Loucy (cell line): ENCODE results near the gene GPC1.

Experiments
- H2AFZ ChIP-seq: fragments of 200-600 bp; sonication (generic); 2 replicates; pipeline ENCODE4 v1.6.0; 2016; ENCODE audit warnings: antibody characterized with exemption, mild to moderate bottlenecking, low read length, moderate library complexity
- H3F3A ChIP-seq: fragments of 200-600 bp; 2 replicates; pipeline ENCODE4 v1.6.0; 2016; ENCODE audit warnings: antibody characterized with exemption, low read depth, mild to moderate bottlenecking
- H3K27me3 ChIP-seq: fragments of 200-600 bp; sonication (generic); 2 replicates; pipeline ENCODE4 v1.6.1; 2014; ENCODE audit warnings: low read length, mild to moderate bottlenecking; ENCODE audit not compliant: insufficient read depth, poor library complexity, severe bottlenecking
- H3K36me3 ChIP-seq: fragments of 200-600 bp; sonication (generic); 2 replicates; pipeline ENCODE4 v1.6.1; 2016; ENCODE audit warnings: low read length; ENCODE audit not compliant: insufficient read depth
- H3K4me1 ChIP-seq: fragments of 200-600 bp; sonication (generic); 2 replicates; pipeline ENCODE4 v1.5.1; 2014; ENCODE audit warnings: low read length, mild to moderate bottlenecking; ENCODE audit not compliant: insufficient read depth, poor library complexity, severe bottlenecking
- H3K4me2 ChIP-seq: fragments of 200-600 bp; sonication (generic); 2 replicates; pipeline ENCODE4 v1.6.0; 2014; ENCODE audit warnings: antibody characterized with exemption, low read length, low read depth, mild to moderate bottlenecking; ENCODE audit not compliant: poor library complexity, severe bottlenecking
- H3K4me3 ChIP-seq: fragments of 200-600 bp; sonication (generic); 2 replicates; pipeline ENCODE4 v1.5.1; 2014; ENCODE audit warnings: low read length, mild to moderate bottlenecking, mixed read lengths; ENCODE audit not compliant: poor library complexity, severe bottlenecking
- H3K79me2 ChIP-seq: fragments of 200-600 bp; sonication (generic); 2 replicates; pipeline ENCODE4 v1.6.1; 2014; ENCODE audit warnings: low read length; ENCODE audit not compliant: insufficient read depth
- H3K9ac ChIP-seq: fragments of 200-600 bp; sonication (generic); 2 replicates; pipeline ENCODE4 v1.6.0; 2014; ENCODE audit warnings: mild to moderate bottlenecking, low read depth, low read length, moderate library complexity; ENCODE audit not compliant: poor library complexity, severe bottlenecking
- H3K9me2 ChIP-seq: fragments of 200-600 bp; sonication (generic); replicated peaks from 2 replicates; pipeline ENCODE4 v1.6.1; 2016; ENCODE audit warnings: low read depth, low read length, mixed read lengths
- H3K9me3 ChIP-seq: fragments of 200-600 bp; sonication (generic); 2 replicates; pipeline ENCODE4 v1.6.1; 2014; ENCODE audit warnings: mild to moderate bottlenecking, antibody characterized with exemption, low read length, low read depth; ENCODE audit not compliant: insufficient read depth
- H4K20me1 ChIP-seq: fragments of 200-600 bp; sonication (generic); 2 replicates; pipeline ENCODE4 v1.6.0; 2014; ENCODE audit warnings: antibody characterized with exemption, low read length, mild to moderate bottlenecking; ENCODE audit not compliant: insufficient read depth, poor library complexity, severe bottlenecking
- EZH2phosphoT487 ChIP-seq: fragments of 200-600 bp; IDR thresholded peaks from 2 replicates; pipeline ENCODE4 v1.6.1; 2018; ENCODE audit warnings: antibody characterized with exemption, mild to moderate bottlenecking, moderate library complexity, borderline replicate concordance
- TF ChIP-seq, protein P1 (sequence below): fragments of 200-600 bp; sonication (generic); conservative IDR thresholded peaks from 2 replicates; pipeline ENCODE4 v1.5.1; 2014; ENCODE audit warnings: mild to moderate bottlenecking, antibody characterized with exemption, low read length

Gene GPC1

DNA sequence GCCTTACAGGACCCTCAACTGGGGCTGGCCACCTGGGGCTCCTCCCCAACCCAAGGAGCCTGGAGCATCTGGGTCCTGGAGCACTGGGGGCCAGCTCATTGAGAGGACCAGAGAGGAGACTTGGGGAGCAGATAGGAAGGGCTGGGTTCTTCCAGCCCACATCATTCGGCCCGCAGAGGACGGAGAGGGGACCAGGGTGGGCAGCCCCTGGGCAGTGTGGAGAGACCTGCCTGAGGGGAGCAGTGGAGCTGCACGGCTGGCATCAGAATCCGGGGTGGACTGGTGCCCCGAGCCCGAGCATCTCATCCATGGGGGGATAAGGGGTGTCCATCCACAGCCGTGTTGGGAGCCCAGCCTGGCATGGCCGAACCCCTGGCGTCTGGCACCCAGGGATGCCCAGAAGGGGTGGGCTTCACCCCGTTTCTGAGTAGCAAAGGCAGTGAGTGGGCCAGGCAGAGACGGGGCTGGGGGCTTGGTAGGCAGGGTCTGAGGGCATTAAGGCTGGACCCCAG, 11.3 kb downstream of the GPC1 start:
- H3F3A ChIP-seq, result no peaks in the 10 kb centered on the region
- H3K4me2 ChIP-seq, result no peak overlapping the region
- no peak overlapping the region for H3K4me3 ChIP-seq
- H2AFZ ChIP-seq, result no peak overlapping the region
- no peaks in the 10 kb centered on the region for H3K79me2 ChIP-seq
- no peaks in the 10 kb centered on the region for H3K27me3 ChIP-seq
- H3K36me3 ChIP-seq, result no peaks in the 10 kb centered on the region
- TF ChIP-seq, protein P1, sequence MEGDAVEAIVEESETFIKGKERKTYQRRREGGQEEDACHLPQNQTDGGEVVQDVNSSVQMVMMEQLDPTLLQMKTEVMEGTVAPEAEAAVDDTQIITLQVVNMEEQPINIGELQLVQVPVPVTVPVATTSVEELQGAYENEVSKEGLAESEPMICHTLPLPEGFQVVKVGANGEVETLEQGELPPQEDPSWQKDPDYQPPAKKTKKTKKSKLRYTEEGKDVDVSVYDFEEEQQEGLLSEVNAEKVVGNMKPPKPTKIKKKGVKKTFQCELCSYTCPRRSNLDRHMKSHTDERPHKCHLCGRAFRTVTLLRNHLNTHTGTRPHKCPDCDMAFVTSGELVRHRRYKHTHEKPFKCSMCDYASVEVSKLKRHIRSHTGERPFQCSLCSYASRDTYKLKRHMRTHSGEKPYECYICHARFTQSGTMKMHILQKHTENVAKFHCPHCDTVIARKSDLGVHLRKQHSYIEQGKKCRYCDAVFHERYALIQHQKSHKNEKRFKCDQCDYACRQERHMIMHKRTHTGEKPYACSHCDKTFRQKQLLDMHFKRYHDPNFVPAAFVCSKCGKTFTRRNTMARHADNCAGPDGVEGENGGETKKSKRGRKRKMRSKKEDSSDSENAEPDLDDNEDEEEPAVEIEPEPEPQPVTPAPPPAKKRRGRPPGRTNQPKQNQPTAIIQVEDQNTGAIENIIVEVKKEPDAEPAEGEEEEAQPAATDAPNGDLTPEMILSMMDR, result no peak
- no peak for TF ChIP-seq EZH2phosphoT487
- H4K20me1 ChIP-seq, result no peaks in the 10 kb centered on the region
- H3K9me3 ChIP-seq, result no peaks in the 10 kb centered on the region
- no peaks in the 10 kb centered on the region for H3K9me2 ChIP-seq
- H3K4me1 ChIP-seq, result no peaks in the 10 kb centered on the region
- no peak overlapping the region for H3K9ac ChIP-seq

DNA sequence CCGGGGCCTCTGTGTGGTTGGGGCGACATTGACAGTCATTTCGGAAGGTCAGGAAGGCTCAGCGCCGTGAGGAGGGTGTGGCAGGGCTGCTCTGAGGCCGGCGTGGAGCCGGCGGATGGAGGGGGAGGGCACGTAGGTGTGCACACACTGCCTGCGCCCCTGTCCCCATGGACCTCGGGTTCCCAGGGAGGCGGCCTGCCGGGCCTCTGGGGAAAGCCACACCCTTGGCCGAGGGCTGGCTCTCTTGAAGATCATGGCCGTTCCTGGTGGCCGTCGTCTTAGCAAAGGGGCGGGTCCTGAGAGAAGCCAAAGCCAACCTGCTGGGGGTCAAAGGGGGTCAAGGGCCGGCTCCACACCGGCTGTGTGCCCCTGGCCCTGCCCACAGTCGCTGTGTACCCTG, 11.9 kb downstream of the GPC1 start:
- Histone ChIP-seq H3F3A (no peaks in the 10 kb centered on the region), H4K20me1 (no peaks in the 10 kb centered on the region), H3K79me2 (no peaks in the 10 kb centered on the region), H3K9me2 (no peaks in the 10 kb centered on the region), H3K4me3 (no peak overlapping the region), H3K4me1 (no peaks in the 10 kb centered on the region), H3K9ac (no peak overlapping the region), H3K27me3 (no peaks in the 10 kb centered on the region), H3K4me2 (no peak overlapping the region), H3K9me3 (no peaks in the 10 kb centered on the region), H2AFZ (no peak overlapping the region), H3K36me3 (no peaks in the 10 kb centered on the region)
- TF ChIP-seq EZH2phosphoT487, result no peak
- TF ChIP-seq, protein P1, result no peak

DNA sequence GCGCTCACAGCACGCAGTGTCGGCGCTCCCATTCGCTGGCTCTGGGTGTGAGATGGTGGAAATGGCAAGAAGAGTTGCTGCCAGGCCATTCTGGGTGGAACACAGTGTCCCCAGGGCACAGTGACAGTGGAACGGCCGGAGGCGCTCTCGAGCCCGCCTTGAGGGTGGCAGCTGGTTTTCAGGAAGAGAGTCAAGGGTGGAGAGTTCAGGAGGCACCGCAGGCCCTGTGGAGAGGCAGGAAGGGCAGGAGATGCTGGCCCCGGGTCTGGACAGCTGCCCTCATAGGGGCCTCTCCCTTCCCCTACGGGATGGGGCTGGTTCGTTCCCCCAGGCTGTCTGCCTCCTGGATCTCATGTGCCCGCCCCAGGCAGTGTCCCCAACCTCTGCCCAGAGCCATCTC, 12.5 kb downstream of the GPC1 start:
- Histone ChIP-seq H4K20me1 (no peaks in the 10 kb centered on the region), H3K4me3 (no peak overlapping the region), H3K27me3 (no peaks in the 10 kb centered on the region), H3K9me3 (no peaks in the 10 kb centered on the region), H3K79me2 (no peaks in the 10 kb centered on the region), H3K9ac (no peak overlapping the region), H3F3A (no peaks in the 10 kb centered on the region), H3K9me2 (no peaks in the 10 kb centered on the region), H3K36me3 (no peaks in the 10 kb centered on the region), H3K4me1 (no peaks in the 10 kb centered on the region), H2AFZ (no peak overlapping the region), H3K4me2 (no peak overlapping the region)
- TF ChIP-seq, protein P1, result no peak
- TF ChIP-seq EZH2phosphoT487, result no peak
